Middle frontal gyrus (tissue), 1 donor: ENCODE measurements around the gene POLR2L.

Experiments
- DNase-seq: peaks from one replicate; pipeline ENCODE4 v3.0.0-alpha.2; 2015; ENCODE audit warnings: low spot score; ENCODE audit errors: extremely low spot score

The POLR2L gene

GRCh38 chr11:796565-797295 lies 45.6 kb downstream of the POLR2L start:
- no peak for DNase-seq

- DNase-seq, result no peak
Observed at GRCh38 chr11:795634-796564, 46.4 kb downstream of the POLR2L start.

GRCh38 chr11:794766-795633 lies 47.3 kb downstream of the POLR2L start:
- DNase-seq, result no peak

DNA sequence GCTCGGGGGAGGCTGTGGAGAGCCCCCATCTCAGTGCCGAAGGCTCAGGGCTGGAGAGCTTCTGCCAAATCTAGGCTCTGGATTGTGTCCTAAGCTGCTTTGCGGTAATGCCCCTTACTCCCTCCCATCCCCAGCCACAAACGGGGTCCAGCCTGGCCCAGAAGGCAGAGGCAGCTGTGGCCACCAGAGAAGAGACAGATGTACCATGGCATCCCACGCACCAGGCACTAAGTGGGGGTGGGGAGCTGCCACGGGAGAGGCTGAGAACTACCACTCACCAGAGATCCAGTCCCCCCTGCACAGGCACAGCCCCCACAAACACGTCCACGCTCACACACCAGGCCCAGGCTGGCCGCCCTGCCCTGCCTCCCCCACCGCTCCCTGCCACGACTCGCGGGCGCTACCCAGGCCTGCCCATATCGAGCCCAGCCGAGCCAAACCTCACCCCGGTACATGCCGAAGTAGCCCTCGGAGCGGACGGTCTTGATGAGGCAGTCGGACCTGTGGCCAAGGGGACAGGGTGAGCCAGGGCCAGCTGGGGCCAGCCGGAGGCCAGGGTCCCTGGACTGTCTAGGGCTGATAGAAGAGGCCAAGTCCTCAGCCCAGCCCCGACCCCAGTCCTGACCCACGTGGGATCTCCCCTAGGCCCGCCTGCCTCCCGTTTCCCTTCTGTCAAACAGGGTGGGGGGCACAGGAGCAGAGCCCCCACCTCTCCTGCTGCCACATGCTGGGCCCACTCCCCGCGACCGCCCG lies 48.1 kb downstream of the POLR2L start:
- DNase-seq, result no peak

GRCh38 chr11:793556-793955 lies 48.8 kb downstream of the POLR2L start:
- DNase-seq, result no peak

GRCh38 chr11:792873-793272 lies 49.5 kb downstream of the POLR2L start:
- no peak for DNase-seq

DNA sequence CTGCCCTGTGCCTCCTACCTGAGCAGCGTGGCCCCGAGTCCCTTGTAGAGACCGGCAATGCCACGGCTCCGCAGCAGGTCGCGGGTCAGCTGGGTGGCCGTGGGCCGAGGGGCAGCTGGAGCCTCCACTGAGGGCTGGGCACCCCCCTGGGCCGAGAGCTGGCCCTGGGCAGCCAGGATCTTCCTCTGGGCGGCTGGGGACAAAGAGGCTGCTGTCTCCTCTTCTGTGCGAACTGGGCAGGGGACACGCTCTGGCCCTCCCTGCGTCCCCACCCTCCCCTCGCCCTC lies 49.9 kb downstream of the POLR2L start:
- DNase-seq, result no peak

- DNase-seq, result no peak
Observed at GRCh38 chr11:791658-792534, 50.4 kb downstream of the POLR2L start.

DNA sequence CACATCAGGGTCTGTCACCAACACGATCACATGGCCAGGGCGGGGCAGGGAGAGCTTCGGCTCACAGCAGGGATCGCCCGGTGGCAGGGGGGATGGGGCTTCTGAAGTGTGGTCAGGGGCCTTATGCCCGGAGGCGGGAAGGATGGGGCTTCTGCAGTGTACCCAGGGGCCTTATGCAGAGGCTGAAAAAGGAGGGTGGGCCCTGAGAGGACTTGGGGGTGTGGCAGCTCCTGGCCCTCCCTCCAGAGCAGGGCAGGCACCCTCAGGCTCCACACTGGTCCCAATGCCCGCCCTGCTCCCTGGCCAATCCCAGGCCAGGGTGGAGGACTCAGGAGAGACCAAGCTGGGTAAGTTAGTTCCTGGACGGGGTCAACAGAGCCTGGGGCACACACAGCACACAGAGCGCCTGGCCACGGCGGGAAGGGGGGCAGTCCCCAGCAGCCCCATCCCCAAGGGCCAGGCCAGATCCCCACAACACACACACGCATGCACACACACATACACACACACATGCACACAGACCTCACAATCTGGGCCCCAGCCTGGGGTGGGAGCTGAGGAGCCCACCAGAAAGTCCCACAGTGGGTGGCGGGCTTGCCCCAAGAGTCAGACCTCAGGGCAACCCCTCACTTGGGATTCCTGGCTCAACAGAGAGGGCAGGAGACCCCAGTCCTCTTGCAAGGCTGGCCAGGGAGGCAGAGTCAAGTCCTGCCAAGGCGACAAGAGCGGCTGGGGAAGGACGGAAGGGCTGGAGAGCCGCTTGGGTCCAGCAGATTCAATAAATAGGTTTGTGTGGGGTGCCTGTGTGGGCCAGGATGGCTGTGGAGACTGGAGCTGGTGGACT lies 51.4 kb downstream of the POLR2L start:
- DNase-seq, result no peak

GRCh38 chr11:789943-790342 lies 52.4 kb downstream of the POLR2L start, which contains the start of gene CEND1:
Gene CEND1 (minus strand): TSS chr11:790090. CDS start chr11:788576, 1,514 bp downstream.
- peak; percentile 50 for DNase-seq
